ENCODE data around the gene ACSM2B. TPM values are rescaled to one million over a fixed set of nuclear protein-coding genes. Genes with fewer than 3 reads are reported as not detected.

Gene ACSM2B
- total RNA-seq, 1 experiment from 2014 or later: 0.20 TPM

- peaks cover 32% of the 10 kb centered on the region for H3K9me3 Mint-ChIP-seq
- TF ChIP-seq GRHL2 (CRISPR knock-in tag; IDR thresholded peaks at IDR 0.05; ENCODE audit: insufficient replicate concordance, severe bottlenecking) (no peak), JUN (CRISPR knock-in tag; IDR thresholded peaks at IDR 0.05) (no peak), ZBTB21 (CRISPR knock-in tag; IDR thresholded peaks at IDR 0.05; ENCODE audit: borderline replicate concordance) (no peak), RELA (CRISPR knock-in tag; IDR thresholded peaks at IDR 0.05; ENCODE audit: borderline replicate concordance) (no peak), ZNF671 (CRISPR knock-in tag; IDR thresholded peaks at IDR 0.05) (no peak), ZNF416 (CRISPR knock-in tag; IDR thresholded peaks at IDR 0.05) (no peak), FOXP1 (CRISPR knock-in tag; IDR thresholded peaks at IDR 0.05; ENCODE audit: borderline replicate concordance) (no peak), TCF7 (CRISPR knock-in tag; IDR thresholded peaks at IDR 0.05; ENCODE audit: low read depth) (no peak), JAZF1 (CRISPR knock-in tag; IDR thresholded peaks at IDR 0.05) (no peak), PRRX2 (CRISPR knock-in tag; IDR thresholded peaks at IDR 0.05) (no peak), ZNF423 (CRISPR knock-in tag; IDR thresholded peaks at IDR 0.05) (no peak)
- H3K27ac Mint-ChIP-seq: no peak overlapping the region
Measured at GRCh38 chr16:20568404-20568803, 7.8 kb downstream of the ACSM2B start.

GRCh38 chr16:20566864-20567263 lies 9.3 kb downstream of the ACSM2B start:
- ChIA-PET CTCF (no interaction called here), POLR2A (no interaction called here)
- H3K9me3 Mint-ChIP-seq: peaks cover 43% of the 10 kb centered on the region
- no peaks in the 10 kb centered on the region for H3K27me3 Mint-ChIP-seq (ENCODE audit: low read depth)
- H3K4me3 Mint-ChIP-seq: no peak overlapping the region
- H3K36me3 Mint-ChIP-seq: peaks cover 13% of the 10 kb centered on the region
- no peaks in the 10 kb centered on the region for H3K4me1 Mint-ChIP-seq
- no peak for TF ChIP-seq MLX (CRISPR knock-in tag; IDR thresholded peaks at IDR 0.05)
- no peak for TF ChIP-seq MXD4 (CRISPR knock-in tag; IDR thresholded peaks at IDR 0.05; ENCODE audit: borderline replicate concordance)
- TF ChIP-seq PREB (CRISPR knock-in tag; IDR thresholded peaks at IDR 0.05; ENCODE audit: borderline replicate concordance): no peak
- no peak for TF ChIP-seq ETV6 (CRISPR knock-in tag; IDR thresholded peaks at IDR 0.05)
- TF ChIP-seq E2F5 (CRISPR knock-in tag; IDR thresholded peaks at IDR 0.05): no peak
- no peak for TF ChIP-seq TEAD1 (CRISPR knock-in tag; IDR thresholded peaks at IDR 0.05)
- no peak for TF ChIP-seq HMGXB4 (CRISPR knock-in tag; IDR thresholded peaks at IDR 0.05)
- TF ChIP-seq CTCF (IDR thresholded peaks at IDR 0.05): no peak
- no peak for TF ChIP-seq MAX (CRISPR knock-in tag; IDR thresholded peaks at IDR 0.05)
- TF ChIP-seq SOX15 (CRISPR knock-in tag; IDR thresholded peaks at IDR 0.05): no peak
- no peak for TF ChIP-seq ZBTB43 (CRISPR knock-in tag; IDR thresholded peaks at IDR 0.05)
- no peak for TF ChIP-seq RORB (CRISPR knock-in tag; IDR thresholded peaks at IDR 0.05)
- TF ChIP-seq AR (CRISPR knock-in tag; IDR thresholded peaks at IDR 0.05): no peak
- no peak for TF ChIP-seq ZNF232 (CRISPR knock-in tag; IDR thresholded peaks at IDR 0.05)
- no peak for TF ChIP-seq GRHL2 (CRISPR knock-in tag; IDR thresholded peaks at IDR 0.05; ENCODE audit: insufficient replicate concordance, severe bottlenecking)
- TF ChIP-seq TP53 (CRISPR knock-in tag; IDR thresholded peaks at IDR 0.05): no peak
- no peak for TF ChIP-seq ESRRA (CRISPR knock-in tag; IDR thresholded peaks at IDR 0.05; ENCODE audit: borderline replicate concordance)
- DNase-seq (ENCODE audit: low spot score) (no peak), ATAC-seq (no peak)
- no peak overlapping the region for H3K27ac Mint-ChIP-seq

More at GRCh38 chr16:20568404-20568803, 7.8 kb downstream of the ACSM2B start:
- no peak for DNase-seq (ENCODE audit: low spot score)
- POLR2A ChIA-PET: no interaction called here
- ATAC-seq: no peak
- CTCF ChIA-PET: no interaction called here
- Mint-ChIP-seq H3K36me3 (peaks cover 2% of the 10 kb centered on the region; the same call in 1 of the 2 replicates), H3K4me1 (no peaks in the 10 kb centered on the region), H3K27me3 (ENCODE audit: low read depth) (no peaks in the 10 kb centered on the region), H3K4me3 (no peak overlapping the region)

All from WTC11 (cell line).